ENCODE data around the gene KCNQ1OT1.
A peak's percentile ranks its signal among the peaks of the same experiment; 100 is the strongest.

Gene KCNQ1OT1

GRCh38 chr11:2609345-2609744 is 90.4 kb downstream of the KCNQ1OT1 start:
- Histone ChIP-seq H3K4me3 (no peak overlapping the region), H3K27ac (no peak overlapping the region)
- no peak for DNase-seq (ENCODE audit: low spot score)
- no peak for TF ChIP-seq CTCF (IDR thresholded peaks at IDR 0.05)

- DNase-seq (ENCODE audit: low spot score), result no peak
- no peak overlapping the region for H3K27ac ChIP-seq
- H3K4me3 ChIP-seq, result no peak overlapping the region
- no peak for TF ChIP-seq CTCF (IDR thresholded peaks at IDR 0.05)
Observed at GRCh38 chr11:2599561-2600189, 100.1 kb downstream of the KCNQ1OT1 start.

- Histone ChIP-seq H3K27ac (no peak overlapping the region), H3K4me3 (no peak overlapping the region)
- no peak for TF ChIP-seq CTCF (IDR thresholded peaks at IDR 0.05)
- no peak for DNase-seq (ENCODE audit: low spot score)
Observed at GRCh38 chr11:2595204-2595603, 104.6 kb downstream of the KCNQ1OT1 start.

DNA sequence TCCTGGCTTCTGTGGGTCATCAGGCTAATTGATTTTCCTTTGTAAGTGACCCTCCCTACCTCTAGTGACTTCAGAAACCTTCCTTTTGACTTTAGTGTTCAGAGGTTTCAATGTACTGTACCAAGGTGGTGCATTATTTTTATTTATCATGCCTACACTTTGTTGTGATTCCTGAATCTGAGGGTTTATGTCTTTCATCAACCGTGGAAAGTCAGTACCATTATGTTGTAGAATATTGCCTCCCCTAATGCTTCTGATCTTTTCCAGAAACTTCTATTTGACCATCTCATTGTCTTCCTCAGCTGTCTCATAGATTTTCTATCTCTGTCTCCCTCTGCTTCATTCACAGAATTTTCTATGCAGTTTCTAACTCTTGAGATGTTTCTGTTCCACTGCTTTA is 105.5 kb downstream of the KCNQ1OT1 start:
- TF ChIP-seq CTCF (IDR thresholded peaks at IDR 0.05), result no peak
- no peak for DNase-seq (ENCODE audit: low spot score)
- H3K4me3 ChIP-seq, result no peak overlapping the region
- no peak overlapping the region for H3K27ac ChIP-seq

DNA sequence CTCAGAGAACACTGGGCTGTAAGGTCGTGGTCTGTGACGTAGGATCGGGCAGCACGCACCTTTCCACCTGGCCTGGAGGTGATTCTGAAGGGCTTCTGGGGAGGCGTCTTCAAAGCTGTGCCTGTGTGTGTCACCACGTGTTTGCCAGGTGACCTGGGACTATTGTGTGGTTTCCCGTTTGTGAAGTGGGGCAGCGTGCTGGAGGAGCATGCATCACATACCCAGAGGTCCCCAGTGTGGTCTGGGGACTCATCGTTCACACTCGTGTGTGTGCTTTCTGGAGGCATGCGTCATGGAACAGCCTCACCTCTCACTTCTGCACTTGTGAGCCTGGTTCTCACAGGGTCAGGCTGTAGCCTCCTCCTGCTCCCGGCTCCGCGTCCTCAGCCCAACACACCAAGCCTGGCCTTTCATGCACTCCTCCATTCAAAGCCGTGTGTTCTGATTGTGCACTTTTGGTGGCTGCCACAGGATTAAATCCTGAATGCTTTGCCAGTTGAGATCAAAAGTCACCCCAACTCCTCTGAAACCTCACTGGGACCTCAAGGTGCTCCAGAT is 106.3 kb downstream of the KCNQ1OT1 start:
- TF ChIP-seq CTCF (IDR thresholded peaks at IDR 0.05), result no peak
- H3K27ac ChIP-seq, result no peak overlapping the region
- H3K4me3 ChIP-seq, result no peak overlapping the region
- DNase-seq (ENCODE audit: low spot score), result no peak

GRCh38 chr11:2592559-2593392 is 107.0 kb downstream of the KCNQ1OT1 start:
- DNase-seq (ENCODE audit: low spot score), result peak; percentile 59

More at GRCh38 chr11:2592559-2593392, 107.0 kb downstream of the KCNQ1OT1 start:
- no peak overlapping the region for H3K27ac ChIP-seq
- no peak for TF ChIP-seq CTCF (IDR thresholded peaks at IDR 0.05)
- H3K4me3 ChIP-seq, result no peak overlapping the region

All from coronary artery (tissue), 2 donors.